H9 (cell line): ENCODE data around the gene IL1R2. TPM values are rescaled to one million over a fixed set of nuclear protein-coding genes. Genes with fewer than 3 reads are reported as not detected.

Experiments used
- DNase-seq: peaks from one replicate; pipeline ENCODE4 v3.0.0-alpha.2; 2017
- H2AFZ ChIP-seq: one replicate; pipeline ENCODE4 v1.6.1; 2013; ENCODE audit warnings: mild to moderate bottlenecking, low read length, control low read depth, moderate library complexity
- H2AK5ac ChIP-seq: 2 replicates; pipeline ENCODE4 v1.6.1; 2013; ENCODE audit warnings: low read length, control low read depth, mixed read lengths; ENCODE audit not compliant: insufficient read length
- H2BK120ac ChIP-seq: one replicate; pipeline ENCODE4 v1.6.1; 2013; ENCODE audit warnings: low read depth, mild to moderate bottlenecking, low read length, control low read depth, inconsistent platforms; ENCODE audit not compliant: poor library complexity, severe bottlenecking
- H2BK12ac ChIP-seq: 2 replicates; pipeline ENCODE4 v1.6.1; 2013; ENCODE audit warnings: low read length, control low read depth, mixed read lengths, low read depth; ENCODE audit not compliant: insufficient read length
- H2BK15ac ChIP-seq: 2 replicates; pipeline ENCODE4 v1.6.1; 2013; ENCODE audit warnings: low read depth, low read length, control low read depth
- H2BK20ac ChIP-seq: one replicate; pipeline ENCODE4 v1.6.1; 2013; ENCODE audit warnings: low read depth, mild to moderate bottlenecking, low read length, control low read depth, inconsistent platforms; ENCODE audit not compliant: poor library complexity, severe bottlenecking
- H2BK5ac ChIP-seq: 2 replicates; pipeline ENCODE4 v1.6.1; 2013; ENCODE audit warnings: low read length, control low read depth, mixed read lengths; ENCODE audit not compliant: insufficient read length
- H3K14ac ChIP-seq: 2 replicates; pipeline ENCODE4 v1.6.1; 2013; ENCODE audit warnings: low read length, control low read depth; ENCODE audit not compliant: insufficient read depth
- H3K18ac ChIP-seq: 2 replicates; pipeline ENCODE4 v1.6.1; 2013; ENCODE audit warnings: low read depth, mild to moderate bottlenecking, mixed read lengths, low read length, control low read depth; ENCODE audit not compliant: insufficient read length
- H3K23ac ChIP-seq: 2 replicates; pipeline ENCODE4 v1.6.1; 2013; ENCODE audit warnings: low read length, control low read depth, mixed read lengths, low read depth; ENCODE audit not compliant: insufficient read length
- H3K23me2 ChIP-seq: 2 replicates; pipeline ENCODE4 v1.6.1; 2013; ENCODE audit warnings: low read depth, mild to moderate bottlenecking, mixed read lengths, low read length, control low read depth; ENCODE audit not compliant: insufficient read length, poor library complexity, severe bottlenecking
- H3K27ac ChIP-seq: 2 replicates; pipeline ENCODE4 v1.5.1; 2013; ENCODE audit warnings: low read length, control low read depth, mixed read lengths, low read depth; ENCODE audit not compliant: insufficient read length
- H3K27me3 ChIP-seq: 2 replicates; pipeline ENCODE4 v1.6.1; 2013; ENCODE audit warnings: low read length, control low read depth, inconsistent platforms; ENCODE audit not compliant: insufficient read depth
- H3K4ac ChIP-seq: 2 replicates; pipeline ENCODE4 v1.6.1; 2013; ENCODE audit warnings: low read depth, mild to moderate bottlenecking, control low read depth, inconsistent platforms, low read length, moderate library complexity
- H3K4me1 ChIP-seq: 2 replicates; pipeline ENCODE4 v1.6.1; 2013; ENCODE audit warnings: low read length, control low read depth, inconsistent platforms; ENCODE audit not compliant: insufficient read depth
- H3K4me2 ChIP-seq: 2 replicates; pipeline ENCODE4 v1.6.1; 2013; ENCODE audit warnings: low read length, control low read depth, mixed read lengths; ENCODE audit not compliant: insufficient read length, insufficient read depth
- H3K56ac ChIP-seq: 2 replicates; pipeline ENCODE4 v1.6.1; 2013; ENCODE audit warnings: low read depth, mild to moderate bottlenecking, mixed read lengths, low read length, control low read depth; ENCODE audit not compliant: insufficient read length
- H3K79me1 ChIP-seq: 2 replicates; pipeline ENCODE4 v1.6.1; 2013; ENCODE audit warnings: low read depth, mild to moderate bottlenecking, moderate library complexity, low read length, control low read depth, inconsistent platforms; ENCODE audit not compliant: insufficient read depth, poor library complexity, severe bottlenecking
- H3K79me2 ChIP-seq: 2 replicates; pipeline ENCODE4 v1.6.1; 2013; ENCODE audit warnings: low read length, control low read depth, inconsistent platforms; ENCODE audit not compliant: insufficient read depth
- H3K9ac ChIP-seq: 2 replicates; pipeline ENCODE4 v1.6.1; 2013; ENCODE audit warnings: low read length, control low read depth, mixed read lengths; ENCODE audit not compliant: insufficient read length; ENCODE audit errors: extremely low read depth
- H3K9me3 ChIP-seq: one replicate; pipeline ENCODE4 v1.6.1; 2013; ENCODE audit warnings: low read depth, low read length, inconsistent platforms; ENCODE audit not compliant: control insufficient read depth
- H3T11ph ChIP-seq: one replicate; pipeline ENCODE4 v1.6.1; 2013; ENCODE audit warnings: mild to moderate bottlenecking, low read length, control low read depth, inconsistent platforms
- H4K20me1 ChIP-seq: one replicate; pipeline ENCODE4 v1.6.1; 2013; ENCODE audit not compliant: control insufficient read depth, insufficient read length, insufficient read depth
- H4K5ac ChIP-seq: 2 replicates; pipeline ENCODE4 v1.6.1; 2013; ENCODE audit warnings: low read depth, mild to moderate bottlenecking, mixed read lengths, low read length, control low read depth; ENCODE audit not compliant: insufficient read length
- H4K8ac ChIP-seq: replicated peaks from 2 replicates; pipeline ENCODE4 v1.6.1; 2013; ENCODE audit warnings: low read length, control low read depth, mixed read lengths, low read depth; ENCODE audit not compliant: insufficient read length
- H4K91ac ChIP-seq: 2 replicates; pipeline ENCODE4 v1.6.1; 2013; ENCODE audit warnings: low read depth, mild to moderate bottlenecking, moderate library complexity, mixed read lengths, low read length, control low read depth; ENCODE audit not compliant: insufficient read length
- H3K27ac Mint-ChIP-seq, 3 experiments: 2 replicates in 2 of 3; 3 replicates in 1 of 3; pipeline ENCODE4 v1.8.0; 2020 to 2021; ENCODE audit warnings: mixed read lengths in 3 of 3, mild to moderate bottlenecking in 1 of 3, moderate library complexity in 1 of 3
- H3K27me3 Mint-ChIP-seq: 2 replicates; pipeline ENCODE4 v1.8.0; 2021; ENCODE audit warnings: low read depth, mild to moderate bottlenecking, moderate library complexity, mixed read lengths
- H3K36me3 Mint-ChIP-seq, 3 experiments: 2 replicates in 2 of 3; 3 replicates in 1 of 3; pipeline ENCODE4 v1.8.0; 2020 to 2021; ENCODE audit warnings: low read depth in 3 of 3, mixed read lengths in 3 of 3; ENCODE audit not compliant: insufficient read depth in 1 of 3
- H3K4me1 Mint-ChIP-seq, 2 experiments: 2 replicates each; pipeline ENCODE4 v1.8.0; 2020; ENCODE audit warnings: mixed read lengths in 2 of 2
- H3K4me3 Mint-ChIP-seq, 2 experiments: 2 replicates in 1 of 2; 3 replicates in 1 of 2; pipeline ENCODE4 v1.8.0; 2020 to 2021; ENCODE audit warnings: mild to moderate bottlenecking in 2 of 2, mixed read lengths in 2 of 2, moderate library complexity in 1 of 2
- H3K9me3 Mint-ChIP-seq, 2 experiments: 2 replicates in 1 of 2; 3 replicates in 1 of 2; pipeline ENCODE4 v1.8.0; 2020; ENCODE audit warnings: mild to moderate bottlenecking in 2 of 2, mixed read lengths in 2 of 2, moderate library complexity in 1 of 2
- WGBS: extraction: QIAGEN DNeasy Blood & Tissue Kit; methylation state at CpG from one replicate; pipeline ENCODE4 v1.1.7; 2013; ENCODE audit warnings: missing lambda C conversion rate, low lambda C conversion rate, mixed read lengths; ENCODE audit not compliant: insufficient read length; ENCODE audit errors: extremely low coverage; 5-methylcytosine and 5-hydroxymethylcytosine counted together
- total RNA-seq: library from RNA; stranded (reverse); gene quantifications from 2 replicates; pipeline ENCODE4 v1.2.1, GENCODE V29; 2021
- TF ChIP-seq, protein P1 (sequence below): fragments of 200-600 bp; sonication (generic); conservative IDR thresholded peaks from 3 replicates; pipeline ENCODE4 v1.8.0; 2021; ENCODE audit warnings: antibody characterized with exemption, mild to moderate bottlenecking

The IL1R2 gene
- total RNA-seq, 1 experiment from 2014 or later, result not detected

DNA sequence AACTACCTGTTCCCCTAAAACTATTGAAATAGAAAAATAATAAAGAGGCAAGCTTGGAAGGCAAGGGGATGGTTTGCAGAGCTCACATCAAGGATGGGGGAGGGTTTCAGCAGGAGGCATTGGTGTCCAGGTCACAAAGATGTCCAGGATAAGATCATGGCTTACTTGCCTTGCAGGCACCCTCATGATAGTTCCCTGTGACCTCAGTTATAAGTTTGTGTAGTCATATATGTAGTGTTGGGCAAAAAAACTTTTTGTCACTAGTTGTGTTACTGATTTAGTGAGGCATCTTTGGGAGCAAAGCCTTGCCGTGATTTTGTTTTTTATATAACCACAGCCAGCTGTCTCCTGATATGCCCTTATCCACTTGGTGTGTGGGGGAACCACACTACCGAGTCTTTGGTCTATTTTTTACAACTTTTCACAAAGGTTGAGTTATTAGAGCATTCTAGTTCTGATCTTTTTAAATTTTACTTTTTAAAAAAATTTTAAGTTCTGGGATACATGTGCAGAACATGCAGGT lies 53.3 kb downstream of the IL1R2 start:
- Mint-ChIP-seq H3K36me3 (no peaks in the 10 kb centered on the region; a peak in 1 of 7 replicates), H3K27ac (no peak overlapping the region), H3K27me3 (peaks cover 12% of the 10 kb centered on the region), H3K9me3 (peaks cover 2 to 4% of the 10 kb centered on the region in 2 experiments; a peak in 2 of 5 replicates), H3K4me3 (no peak overlapping the region), H3K4me1 (peaks cover 0 to 11% of the 10 kb centered on the region in 2 experiments; a peak in 3 of 4 replicates)
- H3K23ac ChIP-seq, result no peak overlapping the region
- no peak overlapping the region for H2BK12ac ChIP-seq
- H3K23me2 ChIP-seq, result no peaks in the 10 kb centered on the region
- no peak overlapping the region for H3K56ac ChIP-seq
- DNase-seq, result no peak
- TF ChIP-seq, protein P1, sequence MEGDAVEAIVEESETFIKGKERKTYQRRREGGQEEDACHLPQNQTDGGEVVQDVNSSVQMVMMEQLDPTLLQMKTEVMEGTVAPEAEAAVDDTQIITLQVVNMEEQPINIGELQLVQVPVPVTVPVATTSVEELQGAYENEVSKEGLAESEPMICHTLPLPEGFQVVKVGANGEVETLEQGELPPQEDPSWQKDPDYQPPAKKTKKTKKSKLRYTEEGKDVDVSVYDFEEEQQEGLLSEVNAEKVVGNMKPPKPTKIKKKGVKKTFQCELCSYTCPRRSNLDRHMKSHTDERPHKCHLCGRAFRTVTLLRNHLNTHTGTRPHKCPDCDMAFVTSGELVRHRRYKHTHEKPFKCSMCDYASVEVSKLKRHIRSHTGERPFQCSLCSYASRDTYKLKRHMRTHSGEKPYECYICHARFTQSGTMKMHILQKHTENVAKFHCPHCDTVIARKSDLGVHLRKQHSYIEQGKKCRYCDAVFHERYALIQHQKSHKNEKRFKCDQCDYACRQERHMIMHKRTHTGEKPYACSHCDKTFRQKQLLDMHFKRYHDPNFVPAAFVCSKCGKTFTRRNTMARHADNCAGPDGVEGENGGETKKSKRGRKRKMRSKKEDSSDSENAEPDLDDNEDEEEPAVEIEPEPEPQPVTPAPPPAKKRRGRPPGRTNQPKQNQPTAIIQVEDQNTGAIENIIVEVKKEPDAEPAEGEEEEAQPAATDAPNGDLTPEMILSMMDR, result no peak
- H3K79me2 ChIP-seq, result no peaks in the 10 kb centered on the region
- no peak overlapping the region for H2BK5ac ChIP-seq
- WGBS, result no CpG with 5 or more reads among the region's 2 CpGs
- H3K4ac ChIP-seq, result no peak overlapping the region
- H4K8ac ChIP-seq, result no peak overlapping the region
- H2BK20ac ChIP-seq, result no peak overlapping the region
- no peak overlapping the region for H4K91ac ChIP-seq
- no peak overlapping the region for H3K27ac ChIP-seq
- H3K9ac ChIP-seq, result no peak overlapping the region
- H3K9me3 ChIP-seq, result no peaks in the 10 kb centered on the region
- H3K79me1 ChIP-seq, result no peaks in the 10 kb centered on the region
- H2AK5ac ChIP-seq, result no peak overlapping the region
- no peaks in the 10 kb centered on the region for H4K20me1 ChIP-seq
- no peaks in the 10 kb centered on the region; the same call in 1 of the 2 replicates for H3K4me1 ChIP-seq
- H3K18ac ChIP-seq, result no peak overlapping the region
- no peak overlapping the region for H2BK15ac ChIP-seq
- H3K27me3 ChIP-seq, result no peaks in the 10 kb centered on the region; the same call in 1 of the 2 replicates
- no peak overlapping the region for H2BK120ac ChIP-seq
- H3K4me2 ChIP-seq, result no peak overlapping the region
- no peak overlapping the region for H3T11ph ChIP-seq
- no peak overlapping the region for H4K5ac ChIP-seq
- H2AFZ ChIP-seq, result no peak overlapping the region
- no peak overlapping the region for H3K14ac ChIP-seq
